IMR-90 (cell line): Measurements from ENCODE around the gene STYXL1. TPM values are rescaled to one million over a fixed set of nuclear protein-coding genes. Genes with fewer than 3 reads are reported as not detected.

Source experiments
- ATAC-seq: fragments of 200-7000 bp; cut with Tn5 transposase; 2 replicates; pipeline ENCODE4 v1.9.1; 2020; ENCODE audit warnings: low read depth, mild to moderate bottlenecking, moderate library complexity
- BruUV-seq: library from RNA; stranded (reverse); fragments of 400-500 nt; replicated peaks from 2 replicates; lab custom pipeline; 2021; lab: Mats Ljungman, UMichigan
- CTCF ChIA-PET: fragments of 300-600 bp; formaldehyde crosslinking; extraction: SDS; loops from one replicate; lab custom pipeline; 2021; ENCODE audit warnings: antibody characterized with exemption; lab: Yijun Ruan, JAX
- POLR2A ChIA-PET: fragments of 300-600 bp; sonication (Branson Sonifier 250); formaldehyde crosslinking; loops from one replicate; lab custom pipeline; 2022; ENCODE audit warnings: antibody characterized with exemption; ENCODE audit not compliant: unreplicated experiment; lab: Charles Lee
- DNase-seq: peaks from one replicate; pipeline ENCODE4 v3.0.0; 2013
- H2AFZ ChIP-seq: replicated peaks from 2 replicates; pipeline ENCODE3; 2013; ENCODE audit warnings: low read length, mild to moderate bottlenecking; ENCODE audit not compliant: poor library complexity
- H2AK5ac ChIP-seq: 2 replicates; pipeline ENCODE4 v1.6.1; 2013; ENCODE audit warnings: low read depth, low read length, inconsistent platforms
- H2AK9ac ChIP-seq: replicated peaks from 2 replicates; pipeline ENCODE3; 2013; ENCODE audit warnings: mild to moderate bottlenecking, low read depth, low read length, moderate library complexity; ENCODE audit not compliant: poor library complexity
- H2BK120ac ChIP-seq: 2 replicates; pipeline ENCODE4 v1.6.1; 2013; ENCODE audit warnings: low read depth, low read length, inconsistent platforms
- H2BK15ac ChIP-seq: 3 replicates; pipeline ENCODE4 v1.6.1; 2013; ENCODE audit warnings: low read depth, low read length, inconsistent platforms
- H2BK20ac ChIP-seq: 2 replicates; pipeline ENCODE4 v1.6.1; 2013; ENCODE audit warnings: low read depth, mild to moderate bottlenecking, inconsistent platforms, low read length, moderate library complexity
- H2BK5ac ChIP-seq: 2 replicates; pipeline ENCODE4 v1.6.1; 2013; ENCODE audit warnings: mild to moderate bottlenecking, low read depth, low read length, inconsistent platforms; ENCODE audit not compliant: poor library complexity, severe bottlenecking
- H3K14ac ChIP-seq: replicated peaks from 2 replicates; pipeline ENCODE4 v1.6.1; 2013; ENCODE audit warnings: low read depth, low read length, inconsistent platforms
- H3K18ac ChIP-seq: 2 replicates; pipeline ENCODE4 v1.6.1; 2013; ENCODE audit warnings: low read depth, low read length, control low read depth
- H3K23ac ChIP-seq: 2 replicates; pipeline ENCODE4 v1.6.1; 2013; ENCODE audit warnings: low read depth, low read length, inconsistent platforms
- H3K27ac ChIP-seq: 2 replicates; pipeline ENCODE4 v1.5.1; 2013; ENCODE audit warnings: mild to moderate bottlenecking, control low read depth, low read length; ENCODE audit not compliant: insufficient read depth
- H3K27me3 ChIP-seq: 2 replicates; pipeline ENCODE4 v1.6.1; 2013; ENCODE audit warnings: low read length; ENCODE audit not compliant: control insufficient read depth, insufficient read depth
- H3K36me3 ChIP-seq: 2 replicates; pipeline ENCODE4 v1.6.1; 2013; ENCODE audit warnings: low read length, mixed read lengths; ENCODE audit not compliant: control insufficient read depth, insufficient read depth
- H3K4ac ChIP-seq: 2 replicates; pipeline ENCODE4 v1.6.1; 2013; ENCODE audit warnings: low read depth, low read length, inconsistent platforms
- H3K4me1 ChIP-seq: 2 replicates; pipeline ENCODE4 v1.6.1; 2013; ENCODE audit warnings: low read length, mixed read lengths; ENCODE audit not compliant: control insufficient read depth, insufficient read depth
- H3K4me2 ChIP-seq: 2 replicates; pipeline ENCODE4 v1.6.1; 2013; ENCODE audit warnings: low read depth, mild to moderate bottlenecking, control low read depth, low read length, moderate library complexity
- H3K4me3 ChIP-seq: 2 replicates; pipeline ENCODE4 v1.5.1; 2013; ENCODE audit warnings: low read depth, mild to moderate bottlenecking, control low read depth, low read length, moderate library complexity; ENCODE audit not compliant: insufficient read depth
- H3K56ac ChIP-seq: 2 replicates; pipeline ENCODE4 v1.6.1; 2013; ENCODE audit warnings: low read length, inconsistent platforms; ENCODE audit not compliant: insufficient read depth; ENCODE audit errors: extremely low read depth
- H3K79me1 ChIP-seq, 2 experiments: 2 replicates each; pipeline ENCODE4 v1.6.1; 2013; ENCODE audit warnings: low read length in 2 of 2, inconsistent platforms in 1 of 2, low read depth in 1 of 2
- H3K9ac ChIP-seq: 2 replicates; pipeline ENCODE4 v1.6.1; 2013; ENCODE audit warnings: low read depth, low read length, control low read depth
- H3K9me1 ChIP-seq: 2 replicates; pipeline ENCODE4 v1.6.1; 2013; ENCODE audit warnings: low read length, inconsistent platforms; ENCODE audit not compliant: insufficient read depth
- H3K9me3 ChIP-seq: 2 replicates; pipeline ENCODE4 v1.6.1; 2013; ENCODE audit warnings: low read length; ENCODE audit not compliant: control insufficient read depth, insufficient read depth
- H4K20me1 ChIP-seq: 2 replicates; pipeline ENCODE4 v1.6.1; 2013; ENCODE audit warnings: low read length, inconsistent platforms; ENCODE audit not compliant: insufficient read depth
- H4K5ac ChIP-seq: 2 replicates; pipeline ENCODE4 v1.6.1; 2013; ENCODE audit warnings: mild to moderate bottlenecking, low read depth, low read length, control low read depth
- H4K8ac ChIP-seq, 2 experiments: 2 replicates each; pipeline ENCODE4 v1.6.1; 2013; ENCODE audit warnings: low read depth in 2 of 2, low read length in 2 of 2, control low read depth in 1 of 2, inconsistent platforms in 1 of 2
- H4K91ac ChIP-seq: 2 replicates; pipeline ENCODE4 v1.6.1; 2013; ENCODE audit warnings: low read depth, low read length, inconsistent platforms; ENCODE audit not compliant: insufficient read depth
- BHLHE40 ChIP-seq: fragments of 150-350 bp; IDR thresholded peaks from 2 replicates; pipeline ENCODE4 v1.6.1; 2016; ENCODE audit warnings: mild to moderate bottlenecking, low read depth, low read length
- CEBPB ChIP-seq: IDR thresholded peaks from 2 replicates; pipeline ENCODE4 v1.6.1; 2012; ENCODE audit warnings: low read depth, low read length, improper control_type of control experiment
- CTCF ChIP-seq: conservative IDR thresholded peaks from 2 replicates; pipeline ENCODE4 v1.5.1; 2012; ENCODE audit warnings: mild to moderate bottlenecking, low read depth, low read length, improper control_type of control experiment
- ELK1 ChIP-seq: fragments of 150-350 bp; IDR thresholded peaks from 2 replicates; pipeline ENCODE4 v1.6.1; 2016; ENCODE audit warnings: low read depth, mild to moderate bottlenecking, low read length, moderate library complexity, borderline replicate concordance
- FOS ChIP-seq: fragments of 150-350 bp; IDR thresholded peaks from 2 replicates; pipeline ENCODE4 v1.6.1; 2016; ENCODE audit warnings: low read depth, low read length
- MAFK ChIP-seq: IDR thresholded peaks from 2 replicates; pipeline ENCODE4 v1.6.1; 2012; ENCODE audit warnings: low read depth, low read length, improper control_type of control experiment
- MAZ ChIP-seq: IDR thresholded peaks from 2 replicates; pipeline ENCODE4 v1.6.1; 2012; ENCODE audit warnings: low read depth, mild to moderate bottlenecking, low read length, improper control_type of control experiment, moderate library complexity, borderline replicate concordance
- POLR2A ChIP-seq: IDR thresholded peaks from 2 replicates; pipeline ENCODE4 v1.6.1; 2012; ENCODE audit warnings: mild to moderate bottlenecking, low read depth, low read length
- RCOR1 ChIP-seq: IDR thresholded peaks from 2 replicates; pipeline ENCODE4 v1.6.1; 2012; ENCODE audit warnings: mild to moderate bottlenecking, low read length, improper control_type of control experiment; ENCODE audit not compliant: insufficient replicate concordance
- RFX5 ChIP-seq: IDR thresholded peaks from 2 replicates; pipeline ENCODE4 v1.8.0; 2012; ENCODE audit warnings: low read depth, mild to moderate bottlenecking, low read length, moderate library complexity
- SMC3 ChIP-seq: fragments of 150-350 bp; IDR thresholded peaks from 2 replicates; pipeline ENCODE4 v1.6.1; 2016; ENCODE audit warnings: low read depth, mild to moderate bottlenecking, antibody characterized with exemption, low read length, moderate library complexity
- USF2 ChIP-seq: fragments of 150-350 bp; IDR thresholded peaks from 2 replicates; pipeline ENCODE4 v1.6.1; 2017; ENCODE audit warnings: mild to moderate bottlenecking, antibody characterized with exemption, low read length, low read depth
- WGBS, 2 experiments: methylation state at CpG; one replicate each; pipeline versions ENCODE4 v1.1.5 to v1.1.7; 2013; ENCODE audit warnings: missing lambda C conversion rate in 2 of 2; ENCODE audit not compliant: insufficient read length in 1 of 2; ENCODE audit errors: extremely low coverage in 2 of 2; 5-methylcytosine and 5-hydroxymethylcytosine counted together
- dilution Hi-C: fragments of 300-500 bp; cut with HindIII; formaldehyde crosslinking; loops from one replicate; pipeline ENCODE4 v1.14.3; 2018; ENCODE audit warnings: low sequenced_read_pairs; ENCODE audit not compliant: unreplicated experiment
- in situ Hi-C: fragments of 300-500 bp; cut with MboI; formaldehyde crosslinking; loops from 3 replicates; pipeline ENCODE4 v1.14.3; 2019; ENCODE audit warnings: low sequenced_read_pairs, inconsistent platforms, mixed read lengths
- intact Hi-C: fragments of 100-400 bp; cut with micrococcal nuclease; formaldehyde crosslinking; loops from 2 replicates; pipeline ENCODE4 v1.10.0; 2022
- polyA plus RNA-seq, 3 experiments: library from polyadenylated mRNA; depleted of rRNA; stranded (reverse); fragments of >200 nt; gene quantifications; 2 replicates each; pipeline ENCODE4 v1.2.3, GENCODE V29; 2012; ENCODE audit warnings: low replicate concordance in 1 of 3
- total RNA-seq: library from RNA; depleted of rRNA; stranded (reverse); fragments of >200 nt; gene quantifications from 2 replicates; pipeline ENCODE4 v1.2.3, GENCODE V29; 2012

STYXL1 gene
- total and polyA plus RNA-seq, 2 of the 4 experiments (the other 2 are of a cell fraction), result 66.1 to 73.8 TPM

- Histone ChIP-seq H4K5ac (no peak overlapping the region), H4K91ac (no peak overlapping the region), H2AFZ (no peak overlapping the region), H2BK20ac (no peak overlapping the region), H3K9ac (no peak overlapping the region), H3K23ac (no peak overlapping the region), H3K18ac (no peak overlapping the region), H3K27ac (no peak overlapping the region), H3K79me1 (peaks cover 4 to 22% of the 10 kb centered on the region in 2 experiments; a peak in 3 of 4 replicates), H2BK5ac (no peak overlapping the region), H3K36me3 (peaks cover 17% of the 10 kb centered on the region), H3K9me3 (no peaks in the 10 kb centered on the region), H2AK5ac (no peak overlapping the region), H3K4ac (no peak overlapping the region), H2BK15ac (no peak overlapping the region), H3K4me1 (peaks cover 15% of the 10 kb centered on the region), H2BK120ac (no peak overlapping the region), H4K20me1 (peaks cover 4% of the 10 kb centered on the region; the same call in 1 of the 2 replicates), H3K56ac (no peak overlapping the region), H3K14ac (no peak overlapping the region), H3K9me1 (peaks cover 6% of the 10 kb centered on the region; the same call in 1 of the 2 replicates), H3K4me3 (no peak overlapping the region), H3K27me3 (no peaks in the 10 kb centered on the region), H3K4me2 (no peak overlapping the region), H4K8ac (no peak overlapping the region), H2AK9ac (no peak overlapping the region)
- ChIA-PET CTCF (no interaction called here), POLR2A (no interaction called here)
- dilution Hi-C loops, result no loop called here
- DNase-seq (no peak), ATAC-seq (no peak)
- in situ Hi-C loops, result no loop called here
- TF ChIP-seq USF2, result no peak
- TF ChIP-seq MAZ, result no peak
- TF ChIP-seq SMC3, result no peak
- TF ChIP-seq RFX5, result no peak
- no peak for TF ChIP-seq FOS
- no peak for TF ChIP-seq RCOR1
- no peak for TF ChIP-seq CEBPB
- TF ChIP-seq CTCF, result no peak
- TF ChIP-seq MAFK, result no peak
- no peak for TF ChIP-seq POLR2A
- TF ChIP-seq BHLHE40, result no peak
- TF ChIP-seq ELK1, result no peak
- no TSS peak for BruUV-seq
- WGBS, 2 experiments, result no CpG with 5 or more reads among the region's 20 CpGs
- intact Hi-C loops, result no loop called here
Measured at GRCh38 chr7:75992083-75992755, 55.6 kb downstream of the STYXL1 start.
